ENCODE measurements around the gene CXCL9.
"Not testable (repeated sequence)": the region's sequence is repeated elsewhere in the genome, so short reads cannot be mapped to it uniquely, and the experiment has no call there.

The CXCL9 gene

GRCh38 chr4:75954811-75955210 lies 52.5 kb downstream of the CXCL9 start:
- not testable (repeated sequence) for DNase-seq

GRCh38 chr4:75953509-75953908 lies 53.8 kb downstream of the CXCL9 start:
- DNase-seq: no peak
